SU-DHL-6 (cell line): Measurements from ENCODE around the gene RABL3.

Source experiments
- H2AFZ ChIP-seq: fragments of 200-600 bp; sonication (generic); 2 replicates; pipeline ENCODE4 v1.6.1; 2014; ENCODE audit warnings: low read depth, mild to moderate bottlenecking, moderate library complexity, mixed read lengths, antibody characterized with exemption, low read length; ENCODE audit not compliant: severe bottlenecking
- H3F3A ChIP-seq: fragments of 200-600 bp; shearing (Covaris generic); 2 replicates; pipeline ENCODE4 v1.6.0; 2016; ENCODE audit warnings: antibody characterized with exemption, mild to moderate bottlenecking; ENCODE audit not compliant: insufficient read depth
- H3K27ac ChIP-seq: fragments of 200-600 bp; sonication (generic); 2 replicates; pipeline ENCODE4 v1.5.1; 2016; ENCODE audit warnings: low read depth, mild to moderate bottlenecking, low read length, moderate library complexity, mixed read lengths
- H3K27me3 ChIP-seq: fragments of 200-600 bp; sonication (generic), shearing (Covaris generic); 2 replicates; pipeline ENCODE4 v1.6.0; 2014; ENCODE audit warnings: mild to moderate bottlenecking, low read length
- H3K36me3 ChIP-seq: fragments of 200-600 bp; sonication (generic); 2 replicates; pipeline ENCODE4 v1.6.1; 2014; ENCODE audit warnings: mild to moderate bottlenecking, low read length, mixed read lengths
- H3K4me2 ChIP-seq: fragments of 300-600, 200-600 bp; shearing (Covaris generic), sonication (generic); 2 replicates; pipeline ENCODE4 v1.6.0; 2014; ENCODE audit warnings: low read length, low read depth, mild to moderate bottlenecking; ENCODE audit not compliant: poor library complexity, severe bottlenecking
- H3K4me3 ChIP-seq: fragments of 200-600 bp; sonication (generic); 2 replicates; pipeline ENCODE4 v1.5.1; 2014; ENCODE audit warnings: antibody characterized with exemption, low read length, mild to moderate bottlenecking, mixed read lengths; ENCODE audit not compliant: insufficient read depth, poor library complexity, severe bottlenecking
- H3K79me2 ChIP-seq: fragments of 200-600 bp; sonication (generic); 2 replicates; pipeline ENCODE4 v1.6.1; 2014; ENCODE audit warnings: mild to moderate bottlenecking, low read length, moderate library complexity; ENCODE audit not compliant: insufficient read depth
- H3K9ac ChIP-seq: fragments of 200-600 bp; sonication (generic); 2 replicates; pipeline ENCODE4 v1.7.0; 2014; ENCODE audit warnings: mild to moderate bottlenecking, low read length
- H3K9me2 ChIP-seq: fragments of 200-600 bp; sonication (generic); replicated peaks from 2 replicates; pipeline ENCODE4 v1.6.1; 2014; ENCODE audit warnings: low read length; ENCODE audit not compliant: insufficient read depth
- H3K9me3 ChIP-seq: fragments of 200-600 bp; sonication (generic); 2 replicates; pipeline ENCODE4 v1.6.1; 2014; ENCODE audit warnings: low read length, mixed read lengths; ENCODE audit not compliant: insufficient read depth
- H4K20me1 ChIP-seq: fragments of 200-600 bp; sonication (generic); 2 replicates; pipeline ENCODE4 v1.6.1; 2014; ENCODE audit warnings: low read depth, mild to moderate bottlenecking, antibody characterized with exemption, low read length, moderate library complexity, mixed read lengths
- EZH2phosphoT487 ChIP-seq: fragments of 200-600 bp; sonication (generic), shearing (Covaris generic); conservative IDR thresholded peaks from 2 replicates; pipeline ENCODE4 v1.6.1; 2018; ENCODE audit warnings: mild to moderate bottlenecking, antibody characterized with exemption, low read length, moderate library complexity, mixed read lengths
- TF ChIP-seq, protein P1 (sequence below): fragments of 200-600 bp; sonication (generic); IDR thresholded peaks from one replicate; pipeline ENCODE4 v1.5.1; 2017; ENCODE audit warnings: antibody characterized with exemption, mild to moderate bottlenecking, low read length, moderate library complexity; ENCODE audit not compliant: insufficient read depth, poor library complexity, severe bottlenecking

RABL3 gene

DNA sequence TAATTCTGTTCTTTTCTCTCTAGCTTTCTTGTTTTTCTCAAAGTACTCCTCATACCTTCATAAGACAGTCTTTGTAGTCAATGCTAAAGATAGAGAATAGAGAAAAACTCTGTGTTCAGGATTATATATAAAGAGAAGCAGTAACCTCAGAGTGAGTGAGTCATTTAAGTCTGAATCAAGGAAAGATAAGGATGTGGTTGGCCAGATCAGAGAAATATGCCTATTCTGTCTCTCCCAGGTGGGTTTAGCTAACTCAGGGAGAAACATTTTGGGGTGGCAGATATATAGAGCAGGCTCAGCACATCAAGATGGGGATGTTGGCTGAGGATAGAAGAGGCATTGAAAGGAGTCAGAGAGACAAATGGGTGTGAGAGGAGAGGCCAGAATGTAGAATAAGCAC is 31.6 kb upstream of the RABL3 start:
- Histone ChIP-seq H3K9ac (no peak overlapping the region), H3K9me3 (no peaks in the 10 kb centered on the region), H3K9me2 (no peaks in the 10 kb centered on the region), H3K27ac (no peak overlapping the region), H3K4me3 (no peak overlapping the region), H3K27me3 (no peaks in the 10 kb centered on the region), H3K36me3 (peaks cover 10% of the 10 kb centered on the region; the same call in 1 of the 2 replicates), H2AFZ (no peak overlapping the region), H3K4me2 (no peak overlapping the region), H3K79me2 (peaks cover 18% of the 10 kb centered on the region; the same call in 1 of the 2 replicates), H4K20me1 (0 out of 2 replicates have a peak, but pooled peaks cover 3% of the 10 kb centered on the region), H3F3A (no peaks in the 10 kb centered on the region)
- no peak for TF ChIP-seq EZH2phosphoT487
- TF ChIP-seq, protein P1, sequence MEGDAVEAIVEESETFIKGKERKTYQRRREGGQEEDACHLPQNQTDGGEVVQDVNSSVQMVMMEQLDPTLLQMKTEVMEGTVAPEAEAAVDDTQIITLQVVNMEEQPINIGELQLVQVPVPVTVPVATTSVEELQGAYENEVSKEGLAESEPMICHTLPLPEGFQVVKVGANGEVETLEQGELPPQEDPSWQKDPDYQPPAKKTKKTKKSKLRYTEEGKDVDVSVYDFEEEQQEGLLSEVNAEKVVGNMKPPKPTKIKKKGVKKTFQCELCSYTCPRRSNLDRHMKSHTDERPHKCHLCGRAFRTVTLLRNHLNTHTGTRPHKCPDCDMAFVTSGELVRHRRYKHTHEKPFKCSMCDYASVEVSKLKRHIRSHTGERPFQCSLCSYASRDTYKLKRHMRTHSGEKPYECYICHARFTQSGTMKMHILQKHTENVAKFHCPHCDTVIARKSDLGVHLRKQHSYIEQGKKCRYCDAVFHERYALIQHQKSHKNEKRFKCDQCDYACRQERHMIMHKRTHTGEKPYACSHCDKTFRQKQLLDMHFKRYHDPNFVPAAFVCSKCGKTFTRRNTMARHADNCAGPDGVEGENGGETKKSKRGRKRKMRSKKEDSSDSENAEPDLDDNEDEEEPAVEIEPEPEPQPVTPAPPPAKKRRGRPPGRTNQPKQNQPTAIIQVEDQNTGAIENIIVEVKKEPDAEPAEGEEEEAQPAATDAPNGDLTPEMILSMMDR: no peak

DNA sequence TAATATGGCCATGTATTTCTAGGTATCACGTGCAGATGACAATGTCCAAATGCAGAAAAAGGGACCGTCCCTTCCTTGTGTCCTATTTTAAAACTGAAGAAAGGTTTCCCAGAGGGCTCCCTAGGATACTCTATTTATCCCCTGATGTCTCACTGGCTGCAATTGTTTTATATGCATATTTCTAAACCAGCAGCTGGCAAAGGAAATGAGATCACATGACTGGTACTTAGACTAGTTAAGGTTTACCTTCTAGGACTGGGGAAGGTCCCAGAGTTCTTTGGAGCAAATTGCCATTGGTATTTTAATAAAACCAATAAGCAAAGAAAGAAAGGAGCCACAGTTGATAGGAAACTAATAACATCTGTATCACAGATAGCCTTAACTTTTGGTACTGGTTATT is 29.8 kb upstream of the RABL3 start:
- Histone ChIP-seq H3K36me3 (peaks cover 9% of the 10 kb centered on the region; the same call in 1 of the 2 replicates), H2AFZ (no peak overlapping the region), H3K27ac (no peak overlapping the region), H3K9me3 (no peaks in the 10 kb centered on the region), H3K4me2 (no peak overlapping the region), H3K4me3 (no peak overlapping the region), H3K9me2 (no peaks in the 10 kb centered on the region), H3K79me2 (peaks cover 36% of the 10 kb centered on the region), H3K9ac (no peak overlapping the region), H4K20me1 (0 out of 2 replicates have a peak, but pooled peaks cover 3% of the 10 kb centered on the region), H3F3A (no peaks in the 10 kb centered on the region), H3K27me3 (no peaks in the 10 kb centered on the region)
- no peak for TF ChIP-seq EZH2phosphoT487
- TF ChIP-seq, protein P1: no peak

DNA sequence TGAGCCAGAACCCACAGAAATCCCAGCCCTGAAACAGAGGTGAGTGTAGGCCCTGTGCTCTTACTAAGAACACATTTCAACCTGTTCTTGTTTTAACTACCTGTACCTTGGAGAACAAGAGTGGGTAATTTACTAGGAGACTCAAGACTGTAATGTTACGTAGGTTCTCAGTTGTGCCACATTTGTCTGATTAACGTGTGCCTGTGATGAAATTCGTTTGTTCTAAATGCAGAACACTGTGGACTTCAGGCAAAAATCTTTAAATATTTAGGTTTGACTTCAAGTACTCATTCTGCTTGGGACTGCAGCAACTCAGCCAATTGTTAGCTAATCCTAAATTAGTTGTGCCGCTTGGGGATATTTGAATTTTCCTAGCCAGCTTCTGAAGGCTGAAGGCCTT is 28.6 kb upstream of the RABL3 start:
- no peak overlapping the region for H3K4me3 ChIP-seq
- no peaks in the 10 kb centered on the region for H3K9me2 ChIP-seq
- H3F3A ChIP-seq: no peaks in the 10 kb centered on the region
- H3K27ac ChIP-seq: no peak overlapping the region
- no peak overlapping the region for H3K4me2 ChIP-seq
- peaks cover 45% of the 10 kb centered on the region for H3K79me2 ChIP-seq
- H3K9me3 ChIP-seq: no peaks in the 10 kb centered on the region
- H4K20me1 ChIP-seq: 0 out of 2 replicates have a peak, but pooled peaks cover 3% of the 10 kb centered on the region
- H3K27me3 ChIP-seq: no peaks in the 10 kb centered on the region
- no peak overlapping the region for H2AFZ ChIP-seq
- peaks cover 5% of the 10 kb centered on the region; the same call in 1 of the 2 replicates for H3K36me3 ChIP-seq
- no peak overlapping the region for H3K9ac ChIP-seq
- TF ChIP-seq, protein P1: no peak
- TF ChIP-seq EZH2phosphoT487: no peak
